GM18505 (cell line): ENCODE results near the gene BPGM.

Experiments used
- ATAC-seq: cut with Tn5 transposase; IDR thresholded peaks from one replicate; pipeline ENCODE4 v1.9.1; 2021; ENCODE audit not compliant: unreplicated experiment
- POLR2A ChIP-seq: IDR thresholded peaks from 4 replicates; pipeline ENCODE4 v1.6.1; 2011; ENCODE audit warnings: borderline replicate concordance; ENCODE audit not compliant: insufficient read depth, insufficient read length; ENCODE audit errors: extremely low read depth

The BPGM gene

GRCh38 chr7:134702366-134703240 is 56.0 kb downstream of the BPGM start:
- TF ChIP-seq POLR2A = no peak
- ATAC-seq = no peak

- no peak for ATAC-seq
- no peak for TF ChIP-seq POLR2A
Observed at GRCh38 chr7:134703241-134703594, 56.6 kb downstream of the BPGM start.

GRCh38 chr7:134703782-134704181 is 57.1 kb downstream of the BPGM start:
- no peak for TF ChIP-seq POLR2A
- no peak for ATAC-seq

- no peak for TF ChIP-seq POLR2A
- no peak for ATAC-seq
Observed at GRCh38 chr7:134704827-134705226, 58.2 kb downstream of the BPGM start.

GRCh38 chr7:134705716-134706115 is 59.1 kb downstream of the BPGM start:
- TF ChIP-seq POLR2A = no peak
- no peak for ATAC-seq

- no peak for TF ChIP-seq POLR2A
- ATAC-seq = no peak
Observed at GRCh38 chr7:134706468-134706867, 59.8 kb downstream of the BPGM start.

- no peak for TF ChIP-seq POLR2A
- no peak for ATAC-seq
Observed at GRCh38 chr7:134707663-134708378, 61.2 kb downstream of the BPGM start.

GRCh38 chr7:134708692-134709091 is 62.0 kb downstream of the BPGM start:
- no peak for TF ChIP-seq POLR2A
- no peak for ATAC-seq

GRCh38 chr7:134709197-134709596 is 62.5 kb downstream of the BPGM start:
- no peak for TF ChIP-seq POLR2A

GRCh38 chr7:134710511-134710853 is 63.8 kb downstream of the BPGM start:
- no peak for TF ChIP-seq POLR2A
- no peak for ATAC-seq

More at GRCh38 chr7:134709197-134709596, 62.5 kb downstream of the BPGM start:
- no peak for ATAC-seq

GRCh38 chr7:134710854-134711624 is 64.4 kb downstream of the BPGM start:
- no peak for TF ChIP-seq POLR2A
- ATAC-seq = no peak

- TF ChIP-seq POLR2A = no peak
- no peak for ATAC-seq
Observed at GRCh38 chr7:134712196-134712595, 65.5 kb downstream of the BPGM start.

- TF ChIP-seq POLR2A = no peak
- ATAC-seq = no peak
Observed at GRCh38 chr7:134714470-134715205, 68.0 kb downstream of the BPGM start.
